Loucy (cell line): ENCODE data around the gene EVC.

Experiments
- H2AFZ ChIP-seq: fragments of 200-600 bp; sonication (generic); 2 replicates; pipeline ENCODE4 v1.6.0; 2016; ENCODE audit warnings: antibody characterized with exemption, mild to moderate bottlenecking, low read length, moderate library complexity
- H3F3A ChIP-seq: fragments of 200-600 bp; 2 replicates; pipeline ENCODE4 v1.6.0; 2016; ENCODE audit warnings: antibody characterized with exemption, low read depth, mild to moderate bottlenecking
- H3K27me3 ChIP-seq: fragments of 200-600 bp; sonication (generic); 2 replicates; pipeline ENCODE4 v1.6.1; 2014; ENCODE audit warnings: low read length, mild to moderate bottlenecking; ENCODE audit not compliant: insufficient read depth, poor library complexity, severe bottlenecking
- H3K36me3 ChIP-seq: fragments of 200-600 bp; sonication (generic); 2 replicates; pipeline ENCODE4 v1.6.1; 2016; ENCODE audit warnings: low read length; ENCODE audit not compliant: insufficient read depth
- H3K4me1 ChIP-seq: fragments of 200-600 bp; sonication (generic); 2 replicates; pipeline ENCODE4 v1.5.1; 2014; ENCODE audit warnings: low read length, mild to moderate bottlenecking; ENCODE audit not compliant: insufficient read depth, poor library complexity, severe bottlenecking
- H3K4me2 ChIP-seq: fragments of 200-600 bp; sonication (generic); 2 replicates; pipeline ENCODE4 v1.6.0; 2014; ENCODE audit warnings: antibody characterized with exemption, low read length, low read depth, mild to moderate bottlenecking; ENCODE audit not compliant: poor library complexity, severe bottlenecking
- H3K4me3 ChIP-seq: fragments of 200-600 bp; sonication (generic); 2 replicates; pipeline ENCODE4 v1.5.1; 2014; ENCODE audit warnings: low read length, mild to moderate bottlenecking, mixed read lengths; ENCODE audit not compliant: poor library complexity, severe bottlenecking
- H3K79me2 ChIP-seq: fragments of 200-600 bp; sonication (generic); 2 replicates; pipeline ENCODE4 v1.6.1; 2014; ENCODE audit warnings: low read length; ENCODE audit not compliant: insufficient read depth
- H3K9ac ChIP-seq: fragments of 200-600 bp; sonication (generic); 2 replicates; pipeline ENCODE4 v1.6.0; 2014; ENCODE audit warnings: mild to moderate bottlenecking, low read depth, low read length, moderate library complexity; ENCODE audit not compliant: poor library complexity, severe bottlenecking
- H3K9me2 ChIP-seq: fragments of 200-600 bp; sonication (generic); replicated peaks from 2 replicates; pipeline ENCODE4 v1.6.1; 2016; ENCODE audit warnings: low read depth, low read length, mixed read lengths
- H3K9me3 ChIP-seq: fragments of 200-600 bp; sonication (generic); 2 replicates; pipeline ENCODE4 v1.6.1; 2014; ENCODE audit warnings: mild to moderate bottlenecking, antibody characterized with exemption, low read length, low read depth; ENCODE audit not compliant: insufficient read depth
- H4K20me1 ChIP-seq: fragments of 200-600 bp; sonication (generic); 2 replicates; pipeline ENCODE4 v1.6.0; 2014; ENCODE audit warnings: antibody characterized with exemption, low read length, mild to moderate bottlenecking; ENCODE audit not compliant: insufficient read depth, poor library complexity, severe bottlenecking
- EZH2phosphoT487 ChIP-seq: fragments of 200-600 bp; IDR thresholded peaks from 2 replicates; pipeline ENCODE4 v1.6.1; 2018; ENCODE audit warnings: antibody characterized with exemption, mild to moderate bottlenecking, moderate library complexity, borderline replicate concordance
- TF ChIP-seq, protein P1 (sequence below): fragments of 200-600 bp; sonication (generic); conservative IDR thresholded peaks from 2 replicates; pipeline ENCODE4 v1.5.1; 2014; ENCODE audit warnings: mild to moderate bottlenecking, antibody characterized with exemption, low read length

Gene EVC

DNA sequence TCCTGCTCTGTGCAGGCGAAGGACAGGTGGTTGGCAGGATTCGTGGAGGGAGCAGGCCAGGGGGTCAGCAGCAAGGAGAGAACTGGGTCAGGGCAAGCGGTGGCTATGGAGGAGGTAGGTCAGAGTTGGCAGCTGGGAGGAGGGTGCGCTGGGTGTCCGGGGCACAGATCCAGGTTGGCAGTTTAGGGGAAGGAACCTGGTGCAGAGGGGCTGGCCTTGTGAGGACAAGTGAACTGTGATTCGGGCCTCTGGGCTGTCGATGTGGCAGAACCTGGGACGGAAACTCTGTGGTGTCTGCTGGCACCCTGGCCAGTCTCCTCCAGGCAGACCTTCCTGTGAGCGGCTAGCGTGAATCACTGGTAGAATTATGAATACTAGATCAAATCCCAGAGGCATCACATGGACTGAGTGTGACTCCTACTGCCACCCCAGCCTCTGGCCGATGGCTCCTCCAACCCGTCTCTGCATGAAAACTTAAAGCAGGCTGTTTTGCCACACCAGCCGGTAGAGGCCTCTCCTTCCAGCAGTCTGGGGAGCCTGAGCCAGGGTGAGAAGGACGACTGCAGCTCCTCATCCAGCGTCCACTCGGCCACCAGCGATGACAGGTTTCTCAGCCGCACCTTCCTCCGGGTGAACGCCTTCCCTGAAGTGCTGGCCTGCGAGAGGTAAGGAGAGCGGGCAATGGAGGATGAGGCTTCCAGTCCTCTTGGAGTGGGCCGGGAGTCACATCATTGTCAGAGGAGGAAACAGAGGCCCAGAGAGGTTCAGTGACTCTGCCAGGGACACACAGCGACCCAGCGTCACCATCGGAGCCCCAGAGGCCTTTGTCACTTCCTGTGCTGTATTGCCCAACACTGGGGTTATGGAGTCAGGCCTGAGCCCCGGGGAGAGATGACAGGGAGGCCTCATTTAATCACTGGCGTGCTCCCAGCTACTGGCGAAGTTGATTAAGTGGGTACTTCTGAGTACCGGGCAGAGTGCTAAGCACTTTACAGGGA is 20.3 kb downstream of the EVC start:
- H3K36me3 ChIP-seq, result no peaks in the 10 kb centered on the region
- H3K9me3 ChIP-seq, result no peaks in the 10 kb centered on the region; the same call in 1 of the 2 replicates
- H3K9me2 ChIP-seq, result no peaks in the 10 kb centered on the region
- H3K4me2 ChIP-seq, result no peak overlapping the region
- no peaks in the 10 kb centered on the region for H3K27me3 ChIP-seq
- H3F3A ChIP-seq, result no peaks in the 10 kb centered on the region
- H3K79me2 ChIP-seq, result no peaks in the 10 kb centered on the region
- H3K4me3 ChIP-seq, result no peak overlapping the region
- no peaks in the 10 kb centered on the region for H4K20me1 ChIP-seq
- no peaks in the 10 kb centered on the region for H3K4me1 ChIP-seq
- H2AFZ ChIP-seq, result no peak overlapping the region
- no peak for TF ChIP-seq EZH2phosphoT487
- TF ChIP-seq, protein P1, sequence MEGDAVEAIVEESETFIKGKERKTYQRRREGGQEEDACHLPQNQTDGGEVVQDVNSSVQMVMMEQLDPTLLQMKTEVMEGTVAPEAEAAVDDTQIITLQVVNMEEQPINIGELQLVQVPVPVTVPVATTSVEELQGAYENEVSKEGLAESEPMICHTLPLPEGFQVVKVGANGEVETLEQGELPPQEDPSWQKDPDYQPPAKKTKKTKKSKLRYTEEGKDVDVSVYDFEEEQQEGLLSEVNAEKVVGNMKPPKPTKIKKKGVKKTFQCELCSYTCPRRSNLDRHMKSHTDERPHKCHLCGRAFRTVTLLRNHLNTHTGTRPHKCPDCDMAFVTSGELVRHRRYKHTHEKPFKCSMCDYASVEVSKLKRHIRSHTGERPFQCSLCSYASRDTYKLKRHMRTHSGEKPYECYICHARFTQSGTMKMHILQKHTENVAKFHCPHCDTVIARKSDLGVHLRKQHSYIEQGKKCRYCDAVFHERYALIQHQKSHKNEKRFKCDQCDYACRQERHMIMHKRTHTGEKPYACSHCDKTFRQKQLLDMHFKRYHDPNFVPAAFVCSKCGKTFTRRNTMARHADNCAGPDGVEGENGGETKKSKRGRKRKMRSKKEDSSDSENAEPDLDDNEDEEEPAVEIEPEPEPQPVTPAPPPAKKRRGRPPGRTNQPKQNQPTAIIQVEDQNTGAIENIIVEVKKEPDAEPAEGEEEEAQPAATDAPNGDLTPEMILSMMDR, result no peak
- no peak overlapping the region for H3K9ac ChIP-seq

DNA sequence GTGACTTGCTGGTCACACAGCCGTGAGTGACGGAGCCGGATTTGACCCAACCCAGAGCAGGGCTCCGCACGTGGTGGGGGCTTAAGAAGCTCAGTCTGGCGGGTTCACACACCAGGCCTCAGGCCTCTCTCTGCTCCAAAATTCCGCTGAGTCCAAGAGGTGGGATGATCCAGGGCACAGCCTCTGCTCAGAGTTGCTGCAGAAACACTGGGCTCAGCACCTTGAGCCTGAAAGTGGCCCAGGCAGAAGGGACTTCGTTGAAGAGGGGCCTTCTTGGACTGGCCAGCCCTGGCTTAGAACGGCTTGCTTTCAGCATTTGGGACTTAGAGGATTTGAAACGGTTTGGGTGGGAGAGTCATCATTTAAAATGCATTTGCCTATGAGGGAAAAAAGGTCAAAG is 21.2 kb downstream of the EVC start:
- Histone ChIP-seq H3K9me3 (no peaks in the 10 kb centered on the region; the same call in 1 of the 2 replicates), H3K9ac (no peak overlapping the region), H3K4me2 (no peak overlapping the region), H3K36me3 (no peaks in the 10 kb centered on the region), H3K9me2 (no peaks in the 10 kb centered on the region), H3K27me3 (no peaks in the 10 kb centered on the region), H3K79me2 (no peaks in the 10 kb centered on the region), H3K4me1 (no peaks in the 10 kb centered on the region), H3K4me3 (no peak overlapping the region), H2AFZ (no peak overlapping the region), H3F3A (no peaks in the 10 kb centered on the region), H4K20me1 (no peaks in the 10 kb centered on the region)
- no peak for TF ChIP-seq EZH2phosphoT487
- TF ChIP-seq, protein P1, result no peak

DNA sequence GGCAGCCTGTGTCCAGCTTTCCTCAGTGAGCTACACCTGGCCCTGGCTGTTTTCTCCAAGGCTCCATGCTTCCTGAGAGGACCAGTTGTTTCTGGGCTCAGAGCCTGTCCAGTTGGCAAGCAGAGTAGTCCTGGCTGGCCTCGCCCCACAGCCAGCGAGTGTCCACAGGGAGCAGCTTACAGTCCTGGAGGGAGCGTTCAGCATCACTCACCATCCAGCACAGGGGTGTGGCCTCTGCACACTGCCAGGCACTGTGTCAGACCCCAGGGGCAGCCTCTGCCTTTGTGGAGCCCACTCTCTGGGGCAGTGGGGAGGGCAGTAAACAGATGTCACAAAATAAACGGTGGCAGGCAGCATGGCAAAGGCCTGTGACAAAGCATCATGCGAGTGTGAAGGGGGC is 23.9 kb downstream of the EVC start:
- no peaks in the 10 kb centered on the region for H4K20me1 ChIP-seq
- no peak overlapping the region for H3K9ac ChIP-seq
- no peaks in the 10 kb centered on the region for H3K9me3 ChIP-seq
- no peaks in the 10 kb centered on the region for H3K36me3 ChIP-seq
- no peaks in the 10 kb centered on the region for H3K27me3 ChIP-seq
- no peaks in the 10 kb centered on the region for H3F3A ChIP-seq
- H3K79me2 ChIP-seq, result no peaks in the 10 kb centered on the region
- H3K9me2 ChIP-seq, result no peaks in the 10 kb centered on the region
- no peak overlapping the region for H3K4me3 ChIP-seq
- H3K4me1 ChIP-seq, result no peaks in the 10 kb centered on the region
- no peak for TF ChIP-seq EZH2phosphoT487
- TF ChIP-seq, protein P1, result no peak
- no peak overlapping the region for H3K4me2 ChIP-seq
- H2AFZ ChIP-seq, result no peak overlapping the region
